ENCODE results near the gene CD5L.

CD5L gene

DNA sequence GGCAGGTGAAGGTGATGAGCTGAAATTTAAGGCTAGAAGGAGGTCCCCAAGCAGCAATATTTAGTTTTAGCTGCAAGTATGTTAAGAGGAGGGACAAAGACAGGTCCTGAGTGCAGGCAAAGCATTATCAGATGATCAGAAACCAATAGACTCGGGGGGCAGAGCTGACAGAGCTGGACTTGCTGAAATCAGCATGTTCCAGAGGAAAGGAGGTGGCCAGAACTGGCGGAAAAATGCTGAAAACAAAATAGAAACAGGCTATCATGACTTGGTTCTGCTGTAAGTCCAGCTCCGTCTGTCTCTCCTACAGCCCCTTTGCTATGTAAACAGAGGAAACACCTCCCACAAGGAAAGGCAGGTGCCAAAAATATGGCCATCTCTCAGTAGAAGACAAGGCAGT is at the start of gene CD5L:
Gene CD5L (minus strand): TSS at position 101 of the 400 bp plus-strand sequence. CDS start 107 bp downstream, outside the sequence.
- DNase-seq = no peak

GRCh38 chr1:157882580-157882979 is 41.0 kb upstream of the CD5L start:
- no peak for DNase-seq

DNA sequence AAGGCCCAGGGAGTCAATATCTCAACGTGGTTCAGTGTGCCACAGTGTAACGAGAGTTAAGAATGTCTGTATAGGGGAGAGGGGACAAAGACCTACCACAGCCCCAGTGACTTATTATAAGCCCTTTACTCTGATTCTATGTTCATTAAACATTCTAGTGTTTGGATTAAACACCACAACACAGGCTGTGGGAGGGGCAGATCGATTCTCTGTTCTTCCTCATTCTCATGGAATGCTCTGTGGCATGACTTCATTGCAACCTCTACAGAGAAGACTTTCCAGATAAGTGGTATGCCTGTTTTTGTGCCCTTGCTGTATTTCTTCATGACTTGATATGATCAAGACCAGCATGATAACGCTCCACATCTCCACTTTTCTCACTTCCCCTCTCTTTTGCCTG is 39.0 kb upstream of the CD5L start:
- no peak for DNase-seq

GRCh38 chr1:157878059-157878458 is 36.5 kb upstream of the CD5L start:
- DNase-seq = no peak

- no peak for DNase-seq
Observed at GRCh38 chr1:157870490-157870889, 28.9 kb upstream of the CD5L start.

GRCh38 chr1:157868654-157869053 is 27.0 kb upstream of the CD5L start:
- DNase-seq = no peak

- DNase-seq = no peak
Observed at GRCh38 chr1:157862114-157863070, 20.8 kb upstream of the CD5L start.

DNA sequence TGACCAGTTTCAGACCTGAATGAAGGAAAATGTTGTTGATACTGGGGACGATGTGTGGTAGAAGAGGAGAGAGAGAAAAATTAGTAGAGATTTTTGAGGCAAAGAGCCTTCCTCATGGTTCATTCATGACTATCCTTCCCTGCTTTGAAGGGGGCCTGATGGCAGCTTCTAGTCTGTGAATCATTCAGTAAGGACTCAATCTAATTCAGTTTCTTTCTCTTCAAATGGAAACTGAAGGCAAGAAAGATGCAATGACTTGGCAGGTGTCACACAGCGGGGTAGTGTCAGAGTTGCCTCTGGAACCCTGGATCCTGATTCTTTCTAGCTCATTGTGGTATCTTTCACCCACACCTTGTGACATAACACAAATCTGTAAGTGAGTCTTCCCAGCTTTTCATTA is 14.9 kb upstream of the CD5L start:
- no peak for DNase-seq

GRCh38 chr1:157852476-157852875 is 10.9 kb upstream of the CD5L start:
- no peak for DNase-seq

DNA sequence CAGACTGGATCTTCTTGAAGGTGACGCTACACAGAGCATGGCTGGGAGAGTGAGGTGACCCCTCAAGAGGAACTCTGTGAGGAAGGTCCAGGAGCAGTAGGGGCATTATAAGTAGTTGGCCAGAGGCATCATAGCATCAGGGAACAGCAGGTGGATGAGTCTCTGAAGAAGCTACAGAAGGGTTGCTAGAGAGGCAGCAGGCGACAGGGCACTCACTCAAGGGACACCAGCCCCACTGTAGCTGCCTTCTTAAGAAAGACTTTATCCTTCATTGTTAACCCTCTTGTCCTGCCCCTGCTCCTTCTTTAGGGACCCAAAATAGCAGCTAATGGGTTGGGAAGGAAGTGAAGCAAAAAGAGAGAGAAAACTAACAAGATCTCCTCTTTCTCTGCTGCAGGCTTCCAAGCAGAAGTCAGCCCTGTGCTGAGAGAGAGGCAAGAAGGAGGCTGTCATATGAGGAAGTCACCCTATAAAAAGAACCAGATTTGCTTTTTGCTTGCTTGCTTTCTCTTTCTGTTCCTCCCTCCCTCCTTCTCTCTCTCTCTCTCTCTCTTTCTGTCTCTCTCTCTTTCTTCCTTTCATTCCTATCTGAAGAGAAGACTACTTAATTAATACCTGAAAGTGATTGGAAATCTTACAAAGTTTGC is 7.7 kb upstream of the CD5L start:
- DNase-seq = no peak

- DNase-seq = no peak
Observed at GRCh38 chr1:157844089-157844830, 2.7 kb upstream of the CD5L start.

DNA sequence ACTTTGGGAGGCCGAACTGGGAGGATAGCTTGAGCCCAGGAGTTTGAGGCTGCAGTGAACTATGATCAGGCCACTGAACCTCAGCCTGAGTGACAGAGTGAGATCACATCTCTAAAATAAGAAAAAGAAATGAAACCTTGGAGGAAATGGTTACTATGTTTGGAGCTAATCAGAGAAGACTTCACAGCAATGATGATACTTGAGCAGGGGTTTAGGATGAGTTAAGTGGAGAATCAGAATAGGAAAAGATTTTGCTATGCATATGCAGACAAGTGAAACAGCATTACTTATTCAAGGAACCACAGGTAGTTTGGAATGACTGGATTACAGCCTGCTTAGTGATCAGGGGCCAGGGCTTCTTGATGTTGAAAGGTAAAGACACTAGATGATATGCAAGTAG is 1.3 kb upstream of the CD5L start:
- no peak for DNase-seq

DNA sequence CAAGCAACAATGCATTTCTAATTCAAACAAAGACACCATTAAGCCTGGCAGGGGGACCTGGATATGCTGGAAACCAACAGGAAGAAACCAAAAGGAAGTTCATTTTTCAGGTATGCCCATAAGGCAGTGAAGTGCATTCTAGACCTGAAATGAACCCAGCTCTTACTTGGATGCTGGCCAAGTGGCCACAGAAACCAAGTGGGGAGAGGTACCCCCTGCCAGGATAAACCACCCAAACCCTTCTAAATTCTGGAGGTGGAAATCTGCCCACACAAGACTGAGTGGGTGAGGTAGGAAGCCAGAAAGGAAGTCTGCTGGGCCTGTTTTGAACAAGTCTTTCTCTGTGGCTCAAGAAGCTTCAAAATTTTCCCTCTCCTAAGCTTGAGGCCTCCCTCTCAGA is 2.6 kb downstream of the CD5L start:
- DNase-seq = no peak

DNA sequence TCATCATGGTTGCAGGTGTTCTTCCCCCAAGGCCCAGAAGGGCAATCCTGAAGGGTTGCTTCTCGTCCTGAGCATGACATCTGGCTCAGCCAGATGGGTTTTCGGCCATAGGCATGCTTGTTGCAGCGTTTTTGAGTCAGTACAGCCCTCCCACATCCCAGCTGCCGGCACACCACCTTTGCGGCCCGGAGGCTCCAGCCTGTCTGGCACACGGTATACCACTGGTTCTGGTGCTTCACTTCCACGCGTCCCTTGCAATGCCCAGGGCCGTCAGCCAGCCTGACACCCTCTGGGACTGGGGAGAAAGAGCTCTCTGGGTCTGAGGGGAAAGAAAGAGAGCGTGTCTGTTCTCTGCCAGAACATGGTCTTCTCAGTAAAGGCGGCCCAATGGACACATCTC is 7.2 kb downstream of the CD5L start:
- DNase-seq = no peak

DNA sequence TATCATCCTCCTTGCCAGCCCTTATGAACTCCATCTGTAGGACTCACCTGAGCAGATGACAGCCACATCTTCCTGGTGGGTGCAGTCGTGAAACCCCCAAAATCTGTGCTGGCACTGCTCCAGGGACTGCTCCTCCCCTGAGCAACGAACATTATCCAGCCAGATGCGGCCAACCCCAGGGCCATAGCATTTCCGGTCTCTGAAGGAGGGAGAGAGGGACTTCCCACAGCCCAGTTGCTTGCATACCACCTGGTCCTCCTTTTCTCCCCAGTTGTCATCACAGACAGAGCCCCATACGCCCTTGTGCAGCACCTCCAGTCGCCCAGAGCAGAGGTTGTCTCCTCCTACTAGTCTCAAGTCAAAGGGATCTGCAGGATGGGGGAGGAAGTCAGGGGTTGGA is 8.5 kb downstream of the CD5L start:
- no peak for DNase-seq

- DNase-seq = no peak
Observed at GRCh38 chr1:157831968-157832626, 9.5 kb downstream of the CD5L start.

DNA sequence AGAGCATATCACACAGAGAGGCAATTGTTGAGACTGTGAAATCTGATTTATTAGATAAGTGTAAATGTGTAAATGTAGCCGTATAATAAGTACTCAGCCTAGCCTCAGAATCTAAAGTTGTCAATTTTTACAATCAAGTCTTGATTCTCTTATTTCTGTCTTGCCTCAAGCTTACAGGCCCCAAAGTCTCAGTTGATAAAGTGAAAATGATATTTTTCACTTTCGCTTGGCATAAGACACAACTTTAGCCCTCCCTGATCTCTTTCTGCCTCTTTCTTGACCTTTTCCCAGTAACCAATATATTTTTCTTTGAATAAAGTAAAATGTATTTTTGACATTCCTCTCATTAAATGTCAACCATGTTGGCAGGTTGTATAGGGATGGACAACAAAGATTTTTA is 10.7 kb downstream of the CD5L start:
- DNase-seq = no peak

- DNase-seq = no peak
Observed at GRCh38 chr1:157829711-157830110, 11.9 kb downstream of the CD5L start.

DNA sequence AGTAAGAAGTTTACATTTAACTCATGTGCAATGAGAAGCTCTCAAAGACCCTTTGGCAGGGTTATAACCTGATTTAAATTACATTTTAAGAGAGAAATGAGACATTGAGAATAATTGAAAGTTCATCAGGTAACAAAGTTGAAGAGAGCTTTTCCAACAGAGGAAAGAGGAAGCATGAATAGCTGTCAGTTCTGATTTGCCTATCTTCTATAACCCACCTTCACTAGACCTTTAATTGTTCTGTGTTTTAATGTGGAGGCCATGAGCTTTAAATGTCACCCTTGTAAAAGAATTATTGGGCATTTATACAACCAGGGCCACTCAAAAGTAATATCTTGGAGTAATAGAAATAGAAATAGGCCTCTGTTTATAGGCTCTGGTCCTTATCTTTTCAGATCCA is 12.4 kb downstream of the CD5L start:
- DNase-seq = no peak

- no peak for DNase-seq
Observed at GRCh38 chr1:157820299-157820698, 21.3 kb downstream of the CD5L start.

- no peak for DNase-seq
Observed at GRCh38 chr1:157819896-157820295, 21.7 kb downstream of the CD5L start, which contains the start of gene FCRL1. TSS of gene FCRL1 (minus strand) at chr1:157820120. CDS start at chr1:157820037, 83 bp downstream.

DNA sequence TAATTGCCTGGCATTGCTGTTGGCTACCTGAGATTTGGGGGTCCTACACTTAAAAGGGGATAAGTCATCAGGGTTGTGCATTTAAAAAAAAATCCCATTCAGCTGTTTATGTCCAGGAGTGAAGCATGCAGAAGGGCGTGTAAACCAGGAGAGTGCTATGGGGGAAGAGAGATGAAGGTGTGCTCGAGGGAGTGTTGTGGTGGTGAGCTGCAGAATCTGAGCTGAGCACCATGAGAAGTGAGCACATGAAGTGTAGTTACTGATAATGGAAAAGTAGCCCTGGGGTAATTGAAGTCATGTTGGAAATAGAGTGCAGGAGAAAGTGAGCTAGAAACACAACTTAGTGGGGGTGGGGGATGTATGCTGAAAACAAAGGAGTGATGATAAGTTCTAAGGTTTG is 22.4 kb downstream of the CD5L start:
- no peak for DNase-seq

- no peak for DNase-seq
Observed at GRCh38 chr1:157813269-157813668, 28.3 kb downstream of the CD5L start.

Data from CD4-positive, alpha-beta T cell treated with Interleukin-17A for 4 hours (primary cell).